Measurements from ENCODE around the gene A3GALT2. TPM values are rescaled to one million over a fixed set of nuclear protein-coding genes. Genes with fewer than 3 reads are reported as not detected.

Gene A3GALT2
- total RNA-seq, 1 experiment from 2014 or later, result not detected

DNA sequence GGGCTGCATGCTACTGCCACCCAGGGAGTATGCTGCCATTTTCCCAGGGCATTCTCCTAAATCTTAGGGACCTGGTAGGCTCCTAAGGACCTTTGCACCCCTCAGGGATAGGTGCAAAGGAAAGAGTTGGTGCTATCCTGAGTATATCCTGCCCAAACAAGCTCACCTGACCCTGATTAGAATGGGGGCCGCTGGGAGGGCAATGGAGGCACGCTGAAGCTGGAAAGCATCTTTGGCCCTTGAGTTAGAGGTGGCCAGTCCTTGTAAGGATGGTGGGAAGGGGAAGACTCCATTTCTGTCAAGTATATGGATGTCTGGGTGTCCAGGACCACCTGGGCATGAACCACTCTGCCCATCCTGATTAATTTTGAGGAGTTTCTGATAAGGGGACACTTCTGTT lies 48.9 kb upstream of the A3GALT2 start (continued):
- no peak for TF ChIP-seq TP53 (CRISPR knock-in tag; IDR thresholded peaks at IDR 0.05)

DNA sequence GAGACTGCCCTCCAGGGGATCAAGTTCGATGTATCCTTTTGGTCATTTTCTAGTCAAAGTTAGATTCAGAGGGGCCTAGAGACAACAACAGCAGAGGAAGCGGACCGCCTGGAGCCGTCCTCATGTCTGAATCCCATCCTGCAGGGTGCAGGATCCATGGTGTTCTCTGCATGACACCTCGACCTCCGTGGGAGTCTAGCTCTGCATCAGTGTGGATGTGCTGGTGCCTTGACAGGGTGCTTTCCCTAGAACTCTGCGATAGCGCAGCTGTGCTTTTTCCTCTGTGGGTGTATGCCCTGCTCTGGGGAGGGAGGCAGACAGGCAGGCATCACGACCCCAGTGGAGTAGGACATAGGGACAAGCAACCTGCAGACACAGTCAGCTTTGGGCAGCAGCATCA lies 48.2 kb upstream of the A3GALT2 start:
- Mint-ChIP-seq H3K27me3 (ENCODE audit: low read depth) (peaks cover 20% of the 10 kb centered on the region), H3K9me3 (no peaks in the 10 kb centered on the region), H3K4me3 (no peak overlapping the region), H3K4me1 (peaks cover 26% of the 10 kb centered on the region), H3K27ac (peak overlapping the region; percentile 60; the same call in 1 of the 2 replicates), H3K36me3 (no peaks in the 10 kb centered on the region)
- CTCF ChIA-PET, result interaction anchor here (1.0 to 10.3 kb wide), 12 partner anchors 16 to 244 kb away, joined by 3 to 161 read pairs (median 8); no protein-coding TSS in a partner anchor
- ATAC-seq (no peak), DNase-seq (ENCODE audit: low spot score) (no peak)
- POLR2A ChIA-PET, result interaction anchor here (0.5 to 1.9 kb wide), 2 partner anchors 61 to 74 kb away, joined by 5 to 8 read pairs; no protein-coding TSS in a partner anchor
- TF ChIP-seq, protein P1, sequence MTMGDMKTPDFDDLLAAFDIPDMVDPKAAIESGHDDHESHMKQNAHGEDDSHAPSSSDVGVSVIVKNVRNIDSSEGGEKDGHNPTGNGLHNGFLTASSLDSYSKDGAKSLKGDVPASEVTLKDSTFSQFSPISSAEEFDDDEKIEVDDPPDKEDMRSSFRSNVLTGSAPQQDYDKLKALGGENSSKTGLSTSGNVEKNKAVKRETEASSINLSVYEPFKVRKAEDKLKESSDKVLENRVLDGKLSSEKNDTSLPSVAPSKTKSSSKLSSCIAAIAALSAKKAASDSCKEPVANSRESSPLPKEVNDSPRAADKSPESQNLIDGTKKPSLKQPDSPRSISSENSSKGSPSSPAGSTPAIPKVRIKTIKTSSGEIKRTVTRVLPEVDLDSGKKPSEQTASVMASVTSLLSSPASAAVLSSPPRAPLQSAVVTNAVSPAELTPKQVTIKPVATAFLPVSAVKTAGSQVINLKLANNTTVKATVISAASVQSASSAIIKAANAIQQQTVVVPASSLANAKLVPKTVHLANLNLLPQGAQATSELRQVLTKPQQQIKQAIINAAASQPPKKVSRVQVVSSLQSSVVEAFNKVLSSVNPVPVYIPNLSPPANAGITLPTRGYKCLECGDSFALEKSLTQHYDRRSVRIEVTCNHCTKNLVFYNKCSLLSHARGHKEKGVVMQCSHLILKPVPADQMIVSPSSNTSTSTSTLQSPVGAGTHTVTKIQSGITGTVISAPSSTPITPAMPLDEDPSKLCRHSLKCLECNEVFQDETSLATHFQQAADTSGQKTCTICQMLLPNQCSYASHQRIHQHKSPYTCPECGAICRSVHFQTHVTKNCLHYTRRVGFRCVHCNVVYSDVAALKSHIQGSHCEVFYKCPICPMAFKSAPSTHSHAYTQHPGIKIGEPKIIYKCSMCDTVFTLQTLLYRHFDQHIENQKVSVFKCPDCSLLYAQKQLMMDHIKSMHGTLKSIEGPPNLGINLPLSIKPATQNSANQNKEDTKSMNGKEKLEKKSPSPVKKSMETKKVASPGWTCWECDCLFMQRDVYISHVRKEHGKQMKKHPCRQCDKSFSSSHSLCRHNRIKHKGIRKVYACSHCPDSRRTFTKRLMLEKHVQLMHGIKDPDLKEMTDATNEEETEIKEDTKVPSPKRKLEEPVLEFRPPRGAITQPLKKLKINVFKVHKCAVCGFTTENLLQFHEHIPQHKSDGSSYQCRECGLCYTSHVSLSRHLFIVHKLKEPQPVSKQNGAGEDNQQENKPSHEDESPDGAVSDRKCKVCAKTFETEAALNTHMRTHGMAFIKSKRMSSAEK (CRISPR knock-in tag; IDR thresholded peaks at IDR 0.05; ENCODE audit: borderline replicate concordance), result no peak
- TF ChIP-seq, protein P2, sequence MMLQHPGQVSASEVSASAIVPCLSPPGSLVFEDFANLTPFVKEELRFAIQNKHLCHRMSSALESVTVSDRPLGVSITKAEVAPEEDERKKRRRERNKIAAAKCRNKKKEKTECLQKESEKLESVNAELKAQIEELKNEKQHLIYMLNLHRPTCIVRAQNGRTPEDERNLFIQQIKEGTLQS (CRISPR knock-in tag; conservative IDR thresholded peaks at IDR 0.05), result no peak
- TF ChIP-seq HMGA2 (CRISPR knock-in tag; IDR thresholded peaks at IDR 0.05) (no peak), GRHL2 (CRISPR knock-in tag; IDR thresholded peaks at IDR 0.05; ENCODE audit: insufficient replicate concordance, severe bottlenecking) (no peak), ETV6 (CRISPR knock-in tag; IDR thresholded peaks at IDR 0.05) (no peak), JAZF1 (CRISPR knock-in tag; IDR thresholded peaks at IDR 0.05) (no peak), ZNF138 (CRISPR knock-in tag; conservative IDR thresholded peaks at IDR 0.05) (no peak), CREB1 (CRISPR knock-in tag; IDR thresholded peaks at IDR 0.05) (no peak), ZNF263 (CRISPR knock-in tag; IDR thresholded peaks at IDR 0.05; ENCODE audit: low read depth) (no peak), FOXK1 (CRISPR knock-in tag; IDR thresholded peaks at IDR 0.05) (no peak)
- TF ChIP-seq, protein P3, sequence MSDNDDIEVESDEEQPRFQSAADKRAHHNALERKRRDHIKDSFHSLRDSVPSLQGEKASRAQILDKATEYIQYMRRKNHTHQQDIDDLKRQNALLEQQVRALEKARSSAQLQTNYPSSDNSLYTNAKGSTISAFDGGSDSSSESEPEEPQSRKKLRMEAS (CRISPR knock-in tag; IDR thresholded peaks at IDR 0.05), result no peak
- TF ChIP-seq, protein P4, sequence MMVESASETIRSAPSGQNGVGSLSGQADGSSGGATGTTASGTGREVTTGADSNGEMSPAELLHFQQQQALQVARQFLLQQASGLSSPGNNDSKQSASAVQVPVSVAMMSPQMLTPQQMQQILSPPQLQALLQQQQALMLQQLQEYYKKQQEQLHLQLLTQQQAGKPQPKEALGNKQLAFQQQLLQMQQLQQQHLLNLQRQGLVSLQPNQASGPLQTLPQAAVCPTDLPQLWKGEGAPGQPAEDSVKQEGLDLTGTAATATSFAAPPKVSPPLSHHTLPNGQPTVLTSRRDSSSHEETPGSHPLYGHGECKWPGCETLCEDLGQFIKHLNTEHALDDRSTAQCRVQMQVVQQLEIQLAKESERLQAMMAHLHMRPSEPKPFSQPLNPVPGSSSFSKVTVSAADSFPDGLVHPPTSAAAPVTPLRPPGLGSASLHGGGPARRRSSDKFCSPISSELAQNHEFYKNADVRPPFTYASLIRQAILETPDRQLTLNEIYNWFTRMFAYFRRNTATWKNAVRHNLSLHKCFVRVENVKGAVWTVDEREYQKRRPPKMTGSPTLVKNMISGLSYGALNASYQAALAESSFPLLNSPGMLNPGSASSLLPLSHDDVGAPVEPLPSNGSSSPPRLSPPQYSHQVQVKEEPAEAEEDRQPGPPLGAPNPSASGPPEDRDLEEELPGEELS (CRISPR knock-in tag; IDR thresholded peaks at IDR 0.05), result no peak
- TF ChIP-seq, protein P5, sequence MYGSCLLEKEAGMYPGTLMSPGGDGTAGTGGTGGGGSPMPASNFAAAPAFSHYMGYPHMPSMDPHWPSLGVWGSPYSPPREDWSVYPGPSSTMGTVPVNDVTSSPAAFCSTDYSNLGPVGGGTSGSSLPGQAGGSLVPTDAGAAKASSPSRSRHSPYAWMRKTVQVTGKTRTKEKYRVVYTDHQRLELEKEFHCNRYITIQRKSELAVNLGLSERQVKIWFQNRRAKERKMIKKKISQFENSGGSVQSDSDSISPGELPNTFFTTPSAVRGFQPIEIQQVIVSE (CRISPR knock-in tag; IDR thresholded peaks at IDR 0.05; ENCODE audit: borderline replicate concordance), result no peak

DNA sequence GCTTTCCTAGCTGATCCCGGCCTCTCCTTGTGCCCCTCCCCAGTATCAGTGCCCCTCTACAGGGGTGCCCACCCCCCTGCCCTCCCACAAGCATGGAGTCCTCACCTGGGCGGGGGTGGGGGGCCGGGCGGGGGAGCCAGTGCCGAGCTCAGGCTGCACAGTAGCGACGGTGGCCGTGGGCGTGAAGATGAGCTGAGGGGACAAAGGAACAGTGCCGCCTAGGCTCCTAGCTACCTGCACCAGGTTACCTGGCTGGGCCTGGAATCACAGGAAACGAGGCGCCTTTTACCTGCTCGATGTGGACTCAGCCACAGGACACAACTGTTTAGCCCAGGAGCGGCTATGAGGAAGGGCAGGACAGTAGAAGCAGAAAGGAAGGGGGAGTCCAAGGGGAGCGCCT lies 47.5 kb upstream of the A3GALT2 start:
- ATAC-seq (no peak), DNase-seq (ENCODE audit: low spot score) (no peak)
- no peaks in the 10 kb centered on the region for H3K36me3 Mint-ChIP-seq
- no peaks in the 10 kb centered on the region for H3K9me3 Mint-ChIP-seq
- CTCF ChIA-PET, result interaction anchor here (0.6 to 10.3 kb wide), 17 partner anchors 10 to 465 kb away, joined by 3 to 161 read pairs (median 5); no protein-coding TSS in a partner anchor
- TF ChIP-seq ETV6 (CRISPR knock-in tag; IDR thresholded peaks at IDR 0.05) (no peak), ZNF423 (CRISPR knock-in tag; IDR thresholded peaks at IDR 0.05) (no peak), ZNF396 (CRISPR knock-in tag; IDR thresholded peaks at IDR 0.05; ENCODE audit: borderline replicate concordance) (no peak), NFYB (CRISPR knock-in tag; conservative IDR thresholded peaks at IDR 0.05; ENCODE audit: low read depth) (no peak), GRHL2 (CRISPR knock-in tag; IDR thresholded peaks at IDR 0.05; ENCODE audit: insufficient replicate concordance, severe bottlenecking) (no peak), JUN (CRISPR knock-in tag; IDR thresholded peaks at IDR 0.05) (no peak)
- TF ChIP-seq, protein P6, sequence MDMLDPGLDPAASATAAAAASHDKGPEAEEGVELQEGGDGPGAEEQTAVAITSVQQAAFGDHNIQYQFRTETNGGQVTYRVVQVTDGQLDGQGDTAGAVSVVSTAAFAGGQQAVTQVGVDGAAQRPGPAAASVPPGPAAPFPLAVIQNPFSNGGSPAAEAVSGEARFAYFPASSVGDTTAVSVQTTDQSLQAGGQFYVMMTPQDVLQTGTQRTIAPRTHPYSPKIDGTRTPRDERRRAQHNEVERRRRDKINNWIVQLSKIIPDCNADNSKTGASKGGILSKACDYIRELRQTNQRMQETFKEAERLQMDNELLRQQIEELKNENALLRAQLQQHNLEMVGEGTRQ (CRISPR knock-in tag; IDR thresholded peaks at IDR 0.05), result no peak
- no peak overlapping the region for H3K4me3 Mint-ChIP-seq
- POLR2A ChIA-PET, result interaction anchor here (0.5 to 1.9 kb wide), 3 partner anchors 61 to 869 kb away, joined by 5 to 13 read pairs (median 8); no protein-coding TSS in a partner anchor
- H3K4me1 Mint-ChIP-seq, result peaks cover 30% of the 10 kb centered on the region
- no peak overlapping the region for H3K27ac Mint-ChIP-seq
- peaks cover 20% of the 10 kb centered on the region for H3K27me3 Mint-ChIP-seq (ENCODE audit: low read depth)

Data from WTC11 (cell line).